Activated B cell treated with CpG ODN at 0.5 μM for 24 hours (primary cell): Measurements from ENCODE around the gene VEPH1. TPM values are rescaled to one million over a fixed set of nuclear protein-coding genes. Genes with fewer than 3 reads are reported as not detected.

Experiments
- ATAC-seq: fragments of 200-7000 bp; cut with Tn5 transposase; one replicate; pipeline ENCODE4 v1.10.0; 2021; ENCODE audit warnings: low read depth, mild to moderate bottlenecking, moderate library complexity
- CTCF ChIA-PET: fragments of 350-600 bp; sonication (Branson Sonifier 250); formaldehyde crosslinking; loops from one replicate; lab custom pipeline; 2021; ENCODE audit warnings: antibody characterized with exemption; lab: Charles Lee
- POLR2A ChIA-PET: fragments of 350-600 bp; sonication (Branson Sonifier 250); formaldehyde crosslinking; loops from one replicate; lab custom pipeline; 2021; ENCODE audit warnings: antibody characterized with exemption; lab: Charles Lee
- DNase-seq: peaks from one replicate; pipeline ENCODE4 v3.0.0; 2022
- H3K27ac Mint-ChIP-seq: one replicate; pipeline ENCODE4 v1.8.0; 2020; ENCODE audit warnings: mixed read lengths
- H3K27me3 Mint-ChIP-seq: one replicate; pipeline ENCODE4 v1.8.0; 2021; ENCODE audit warnings: mixed read lengths
- H3K36me3 Mint-ChIP-seq: one replicate; pipeline ENCODE4 v1.8.0; 2021; ENCODE audit warnings: low read depth, mixed read lengths
- H3K4me1 Mint-ChIP-seq: one replicate; pipeline ENCODE4 v1.8.0; 2021; ENCODE audit warnings: mixed read lengths
- H3K4me3 Mint-ChIP-seq: one replicate; pipeline ENCODE4 v1.8.0; 2020; ENCODE audit warnings: mild to moderate bottlenecking, mixed read lengths
- H3K9me3 Mint-ChIP-seq: one replicate; pipeline ENCODE4 v1.8.0; 2020; ENCODE audit warnings: mixed read lengths
- intact Hi-C: fragments of 100-400 bp; cut with micrococcal nuclease; formaldehyde crosslinking; loops from one replicate; pipeline ENCODE4 v1.15.1; 2024
- total RNA-seq: library from RNA; stranded (reverse); gene quantifications from 2 replicates; pipeline ENCODE4 v1.2.3, GENCODE V29; 2022
- TF ChIP-seq, protein P1 (sequence below): fragments of 200-600 bp; IDR thresholded peaks from one replicate; pipeline ENCODE4 v1.8.0; 2022; ENCODE audit warnings: antibody characterized with exemption, mild to moderate bottlenecking

Gene VEPH1
- total RNA-seq, 1 donor from 2014 or later: not detected

DNA sequence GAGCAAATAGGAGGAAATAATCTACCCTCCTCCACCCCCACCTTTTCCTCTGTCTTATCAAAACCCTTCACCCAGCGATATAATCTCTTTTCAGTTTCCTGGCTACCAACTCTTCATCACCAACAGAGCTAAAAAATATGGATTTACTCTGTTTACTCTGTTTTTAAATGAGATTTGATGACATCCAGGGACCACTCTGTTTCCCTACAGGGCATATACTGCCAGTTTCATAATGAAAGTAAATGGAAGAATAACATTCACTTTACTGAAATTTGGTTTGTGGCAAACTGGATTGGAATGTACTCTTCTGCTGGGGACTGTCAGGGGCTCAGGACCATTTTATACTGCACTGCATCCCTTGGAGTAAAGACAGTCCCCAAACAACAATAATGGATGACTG is 146.7 kb downstream of the VEPH1 start:
- Mint-ChIP-seq H3K27ac (no peak overlapping the region), H3K4me1 (no peaks in the 10 kb centered on the region), H3K9me3 (peaks cover 5% of the 10 kb centered on the region), H3K36me3 (no peaks in the 10 kb centered on the region), H3K4me3 (no peak overlapping the region), H3K27me3 (peaks cover 3% of the 10 kb centered on the region)
- POLR2A ChIA-PET: no interaction called here
- TF ChIP-seq, protein P1, sequence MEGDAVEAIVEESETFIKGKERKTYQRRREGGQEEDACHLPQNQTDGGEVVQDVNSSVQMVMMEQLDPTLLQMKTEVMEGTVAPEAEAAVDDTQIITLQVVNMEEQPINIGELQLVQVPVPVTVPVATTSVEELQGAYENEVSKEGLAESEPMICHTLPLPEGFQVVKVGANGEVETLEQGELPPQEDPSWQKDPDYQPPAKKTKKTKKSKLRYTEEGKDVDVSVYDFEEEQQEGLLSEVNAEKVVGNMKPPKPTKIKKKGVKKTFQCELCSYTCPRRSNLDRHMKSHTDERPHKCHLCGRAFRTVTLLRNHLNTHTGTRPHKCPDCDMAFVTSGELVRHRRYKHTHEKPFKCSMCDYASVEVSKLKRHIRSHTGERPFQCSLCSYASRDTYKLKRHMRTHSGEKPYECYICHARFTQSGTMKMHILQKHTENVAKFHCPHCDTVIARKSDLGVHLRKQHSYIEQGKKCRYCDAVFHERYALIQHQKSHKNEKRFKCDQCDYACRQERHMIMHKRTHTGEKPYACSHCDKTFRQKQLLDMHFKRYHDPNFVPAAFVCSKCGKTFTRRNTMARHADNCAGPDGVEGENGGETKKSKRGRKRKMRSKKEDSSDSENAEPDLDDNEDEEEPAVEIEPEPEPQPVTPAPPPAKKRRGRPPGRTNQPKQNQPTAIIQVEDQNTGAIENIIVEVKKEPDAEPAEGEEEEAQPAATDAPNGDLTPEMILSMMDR: no peak
- ATAC-seq (no peak), DNase-seq (no peak)
- CTCF ChIA-PET: no interaction called here
- intact Hi-C loops: no loop called here

DNA sequence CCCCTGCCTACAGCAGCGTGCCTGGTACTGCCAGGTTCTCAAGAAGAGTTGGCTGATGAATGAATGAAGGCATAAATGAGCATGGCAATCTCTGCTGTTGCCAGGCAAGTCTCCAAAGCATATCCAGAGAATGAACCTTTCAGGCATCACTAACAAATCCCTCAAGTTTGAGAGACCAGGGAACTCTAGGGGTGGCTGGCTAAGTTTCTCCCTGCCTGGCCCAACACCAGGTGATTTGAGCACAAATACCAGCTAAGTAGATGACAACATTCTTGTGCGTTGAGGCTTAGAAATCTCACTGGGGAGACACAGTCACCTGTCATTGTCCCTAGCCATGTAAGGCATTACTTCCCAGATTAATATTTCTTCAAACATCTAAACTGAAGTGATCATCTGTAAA is 147.9 kb downstream of the VEPH1 start:
- peaks cover 7% of the 10 kb centered on the region for H3K9me3 Mint-ChIP-seq
- TF ChIP-seq, protein P1: no peak
- intact Hi-C loops: no loop called here
- ChIA-PET CTCF (no interaction called here), POLR2A (no interaction called here)
- ATAC-seq (no peak), DNase-seq (no peak)
- H3K36me3 Mint-ChIP-seq: no peaks in the 10 kb centered on the region
- peaks cover 3% of the 10 kb centered on the region for H3K27me3 Mint-ChIP-seq
- H3K27ac Mint-ChIP-seq: no peak overlapping the region
- no peaks in the 10 kb centered on the region for H3K4me1 Mint-ChIP-seq
- H3K4me3 Mint-ChIP-seq: no peak overlapping the region

DNA sequence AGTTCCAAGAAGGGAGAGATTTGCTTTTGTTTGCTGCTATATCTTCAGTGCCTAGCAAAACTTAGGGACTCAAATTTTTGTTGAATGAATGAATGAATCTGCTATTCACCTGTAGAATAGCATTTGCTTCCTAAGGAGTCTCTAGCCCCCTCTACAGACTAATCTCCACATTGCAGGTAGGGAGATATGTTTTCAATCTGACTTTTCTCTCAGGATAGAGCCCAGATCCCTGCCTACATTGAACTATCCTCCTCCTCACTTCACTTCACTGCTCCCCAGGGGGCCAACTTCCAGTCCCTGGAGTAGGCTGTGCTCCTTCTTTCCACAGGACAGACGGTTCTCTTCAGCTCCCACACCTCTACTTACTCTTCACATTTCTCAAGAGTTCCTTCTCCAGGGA is 148.5 kb downstream of the VEPH1 start:
- CTCF ChIA-PET: no interaction called here
- Mint-ChIP-seq H3K4me1 (no peaks in the 10 kb centered on the region), H3K27me3 (peaks cover 3% of the 10 kb centered on the region), H3K9me3 (peaks cover 7% of the 10 kb centered on the region), H3K4me3 (no peak overlapping the region), H3K36me3 (no peaks in the 10 kb centered on the region), H3K27ac (no peak overlapping the region)
- TF ChIP-seq, protein P1: no peak
- ATAC-seq (no peak), DNase-seq (no peak)
- intact Hi-C loops: no loop called here
- POLR2A ChIA-PET: no interaction called here

DNA sequence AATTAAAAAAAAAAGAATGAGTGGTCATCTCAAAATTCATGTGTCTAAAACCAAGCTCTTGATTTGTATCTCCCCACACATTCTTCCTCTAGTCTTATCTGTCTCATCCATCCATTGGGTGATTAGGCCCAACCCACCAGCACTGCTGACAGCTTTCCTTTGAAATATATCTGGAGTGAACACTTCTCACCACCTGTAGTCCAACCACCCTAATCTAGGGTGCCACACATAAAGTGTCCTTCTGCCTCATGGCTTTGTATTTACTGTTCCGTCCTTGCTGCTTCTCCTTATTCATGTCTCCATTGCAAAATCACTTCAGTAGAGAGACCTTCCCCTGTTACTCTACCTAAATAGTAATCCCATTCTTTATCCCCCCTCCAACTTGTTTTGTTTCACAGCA is 149.0 kb downstream of the VEPH1 start:
- DNase-seq (no peak), ATAC-seq (no peak)
- Mint-ChIP-seq H3K27me3 (peaks cover 3% of the 10 kb centered on the region), H3K9me3 (peaks cover 7% of the 10 kb centered on the region), H3K36me3 (no peaks in the 10 kb centered on the region), H3K4me3 (no peak overlapping the region), H3K27ac (no peak overlapping the region), H3K4me1 (no peaks in the 10 kb centered on the region)
- POLR2A ChIA-PET: no interaction called here
- intact Hi-C loops: no loop called here
- TF ChIP-seq, protein P1: no peak
- CTCF ChIA-PET: no interaction called here

DNA sequence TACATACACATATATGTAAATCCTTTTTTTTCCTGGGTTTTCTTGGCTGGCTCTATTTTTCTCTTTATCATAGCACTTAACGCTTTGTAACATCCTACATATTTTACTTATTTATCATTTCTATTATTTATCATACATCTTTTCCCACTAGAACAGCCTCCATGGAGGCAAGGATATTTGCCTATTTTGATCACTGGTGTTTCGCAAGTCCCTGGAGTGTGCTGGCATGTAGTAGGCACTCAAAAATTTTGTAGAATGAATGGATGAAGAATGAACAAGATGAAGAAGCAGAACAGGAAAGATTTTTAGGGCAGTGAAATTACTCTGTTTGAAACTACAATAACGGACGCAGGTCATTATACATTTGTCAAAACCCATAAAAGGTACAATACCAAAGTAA is 149.6 kb downstream of the VEPH1 start:
- no peak for ATAC-seq

More for the DNA sequence above, 149.6 kb downstream of the VEPH1 start:
- H3K9me3 Mint-ChIP-seq: peaks cover 7% of the 10 kb centered on the region
- ChIA-PET POLR2A (no interaction called here), CTCF (no interaction called here)
- peaks cover 3% of the 10 kb centered on the region for H3K27me3 Mint-ChIP-seq
- H3K36me3 Mint-ChIP-seq: no peaks in the 10 kb centered on the region
- TF ChIP-seq, protein P1: no peak
- H3K4me1 Mint-ChIP-seq: no peaks in the 10 kb centered on the region
- H3K27ac Mint-ChIP-seq: no peak overlapping the region
- intact Hi-C loops: no loop called here
- no peak for DNase-seq
- no peak overlapping the region for H3K4me3 Mint-ChIP-seq
